HG02798 (cell line): ENCODE measurements around the gene WNT9A.
"Not testable (repeated sequence)": the region's sequence is repeated elsewhere in the genome, so short reads cannot be mapped to it uniquely, and the experiment has no call there.

Source experiments
- ATAC-seq: cut with Tn5 transposase; IDR thresholded peaks from one replicate; pipeline ENCODE4 v1.9.1; 2021; ENCODE audit warnings: mild to moderate bottlenecking; ENCODE audit not compliant: unreplicated experiment, poor library complexity

WNT9A gene

GRCh38 chr1:227889047-227889862 lies 58.5 kb downstream of the WNT9A start:
- no peak for ATAC-seq

GRCh38 chr1:227888404-227889046 lies 59.2 kb downstream of the WNT9A start:
- no peak for ATAC-seq

- no peak for ATAC-seq
These were observed 59.9 kb downstream of the WNT9A start for GRCh38 chr1:227887697-227888403.

GRCh38 chr1:227886993-227887696 lies 60.6 kb downstream of the WNT9A start:
- no peak for ATAC-seq

- ATAC-seq: no peak
These were observed 61.2 kb downstream of the WNT9A start for GRCh38 chr1:227886503-227886961.

GRCh38 chr1:227885648-227886502 lies 61.9 kb downstream of the WNT9A start:
- ATAC-seq: no peak

- ATAC-seq: no peak
These were observed 62.5 kb downstream of the WNT9A start for GRCh38 chr1:227885135-227885647.

- no peak for ATAC-seq
These were observed 63.2 kb downstream of the WNT9A start for GRCh38 chr1:227884370-227885134.

GRCh38 chr1:227883641-227884301 lies 64.0 kb downstream of the WNT9A start:
- ATAC-seq: no peak

- no peak for ATAC-seq
These were observed 64.6 kb downstream of the WNT9A start for GRCh38 chr1:227883073-227883520.

- no peak for ATAC-seq
These were observed 67.3 kb downstream of the WNT9A start for GRCh38 chr1:227880342-227880924.

- not testable (repeated sequence) for ATAC-seq
These were observed 69.9 kb downstream of the WNT9A start for GRCh38 chr1:227877810-227878209.

- not testable (repeated sequence) for ATAC-seq
These were observed 75.8 kb downstream of the WNT9A start for GRCh38 chr1:227871892-227872291.

- ATAC-seq: no peak
These were observed 77.4 kb downstream of the WNT9A start for GRCh38 chr1:227870366-227870765.

GRCh38 chr1:227869851-227870305 lies 77.9 kb downstream of the WNT9A start:
- ATAC-seq: no peak

- no peak for ATAC-seq
These were observed 78.4 kb downstream of the WNT9A start for GRCh38 chr1:227869279-227869842.
